ENCODE data around the gene MAP2K3. TPM values are rescaled to one million over a fixed set of nuclear protein-coding genes. Genes with fewer than 3 reads are reported as not detected.

The MAP2K3 gene
- total RNA-seq, 2 experiments from 2014 or later, result 27.8 to 71.5 TPM

GRCh38 chr17:21280081-21280518 is 4.4 kb upstream of the MAP2K3 start:
- intact Hi-C loops (cut with micrococcal nuclease; ENCODE audit: unreplicated experiment), result loop anchor here (1.0 to 5.0 kb wide), 4 partner anchors 39 to 233 kb away; no protein-coding TSS in a partner anchor
- POLR2A ChIA-PET, result interaction anchor here (1.2 kb wide), 1 partner anchor 12 kb away, joined by 4 read pairs; no protein-coding TSS in a partner anchor
- Histone ChIP-seq H3K27ac (ENCODE audit: low read depth, low read length, poor library complexity, severe bottlenecking) (no peak overlapping the region), H4K20me1 (ENCODE audit: insufficient read depth, low read length) (no peaks in the 10 kb centered on the region), H3K4me2 (ENCODE audit: low read length) (no peak overlapping the region), H3K36me3 (ENCODE audit: insufficient read depth, low read length) (no peaks in the 10 kb centered on the region), H3K4me3 (ENCODE audit: low read depth, low read length, poor library complexity, severe bottlenecking) (no peak overlapping the region), H2AFZ (ENCODE audit: low read length) (no peak overlapping the region; the same call in 1 of the 2 replicates), H3K4me1 (ENCODE audit: insufficient read depth, low read length, poor library complexity, severe bottlenecking) (peaks cover 57% of the 10 kb centered on the region), H3K9me2 (ENCODE audit: insufficient read depth, low read length) (no peaks in the 10 kb centered on the region), H3K79me2 (ENCODE audit: insufficient read depth, low read depth, low read length) (peaks cover 4% of the 10 kb centered on the region; the same call in 1 of the 2 replicates), H3K9me3 (ENCODE audit: low read length) (no peaks in the 10 kb centered on the region)
- CTCF ChIA-PET (ENCODE audit: unreplicated experiment), result interaction anchor here (1.1 to 2.2 kb wide), 2 partner anchors 8 to 94 kb away, joined by 4 to 13 read pairs; no protein-coding TSS in a partner anchor
- peak; percentile 93 for TF ChIP-seq CTCF (conservative IDR thresholded peaks at IDR 0.05; ENCODE audit: low read length)
- no peak for TF ChIP-seq EZH2phosphoT487 (IDR thresholded peaks at IDR 0.05; ENCODE audit: borderline replicate concordance, low read depth, low read length)
- BruUV-seq (replicated peaks), result no TSS peak
- peak; percentile 91 for DNase-seq (ENCODE audit: low spot score)

GRCh38 chr17:21282231-21282630 is 2.3 kb upstream of the MAP2K3 start:
- Histone ChIP-seq H3K9me2 (ENCODE audit: insufficient read depth, low read length) (no peaks in the 10 kb centered on the region), H4K20me1 (ENCODE audit: insufficient read depth, low read length) (no peaks in the 10 kb centered on the region), H3K4me3 (ENCODE audit: low read depth, low read length, poor library complexity, severe bottlenecking) (no peak overlapping the region), H3K27ac (ENCODE audit: low read depth, low read length, poor library complexity, severe bottlenecking) (no peak overlapping the region), H3K4me1 (ENCODE audit: insufficient read depth, low read length, poor library complexity, severe bottlenecking) (peaks cover 50% of the 10 kb centered on the region), H3K4me2 (ENCODE audit: low read length) (no peak overlapping the region), H3K36me3 (ENCODE audit: insufficient read depth, low read length) (no peaks in the 10 kb centered on the region), H3K9me3 (ENCODE audit: low read length) (no peaks in the 10 kb centered on the region), H3K79me2 (ENCODE audit: insufficient read depth, low read depth, low read length) (peaks cover 25% of the 10 kb centered on the region; the same call in 1 of the 2 replicates), H2AFZ (ENCODE audit: low read length) (no peak overlapping the region)
- TF ChIP-seq EZH2phosphoT487 (IDR thresholded peaks at IDR 0.05; ENCODE audit: borderline replicate concordance, low read depth, low read length) (no peak), CTCF (conservative IDR thresholded peaks at IDR 0.05; ENCODE audit: low read length) (no peak)
- intact Hi-C loops (cut with micrococcal nuclease; ENCODE audit: unreplicated experiment), result loop anchor here (5.0 kb wide), 1 partner anchor 170 kb away; no protein-coding TSS in a partner anchor
- BruUV-seq (replicated peaks), result no TSS peak
- DNase-seq (ENCODE audit: low spot score), result no peak
- CTCF ChIA-PET (ENCODE audit: unreplicated experiment), result no interaction called here
- POLR2A ChIA-PET, result interaction anchor here (1.5 kb wide), 1 partner anchor 93 kb away, joined by 3 read pairs; no protein-coding TSS in a partner anchor

GRCh38 chr17:21282850-21283249 is 1.7 kb upstream of the MAP2K3 start:
- Histone ChIP-seq H3K27ac (ENCODE audit: low read depth, low read length, poor library complexity, severe bottlenecking) (no peak overlapping the region), H3K79me2 (ENCODE audit: insufficient read depth, low read depth, low read length) (peaks cover 31% of the 10 kb centered on the region; the same call in 1 of the 2 replicates), H3K9me3 (ENCODE audit: low read length) (no peaks in the 10 kb centered on the region), H4K20me1 (ENCODE audit: insufficient read depth, low read length) (no peaks in the 10 kb centered on the region), H3K36me3 (ENCODE audit: insufficient read depth, low read length) (no peaks in the 10 kb centered on the region), H3K4me3 (ENCODE audit: low read depth, low read length, poor library complexity, severe bottlenecking) (no peak overlapping the region), H2AFZ (ENCODE audit: low read length) (no peak overlapping the region), H3K9me2 (ENCODE audit: insufficient read depth, low read length) (no peaks in the 10 kb centered on the region), H3K4me2 (ENCODE audit: low read length) (no peak overlapping the region), H3K4me1 (ENCODE audit: insufficient read depth, low read length, poor library complexity, severe bottlenecking) (peaks cover 56% of the 10 kb centered on the region)
- intact Hi-C loops (cut with micrococcal nuclease; ENCODE audit: unreplicated experiment), result loop anchor here (5.0 kb wide), 1 partner anchor 169 kb away; no protein-coding TSS in a partner anchor
- POLR2A ChIA-PET, result interaction anchor here (1.5 kb wide), 1 partner anchor 92 kb away, joined by 3 read pairs; no protein-coding TSS in a partner anchor
- CTCF ChIA-PET (ENCODE audit: unreplicated experiment), result no interaction called here
- DNase-seq (ENCODE audit: low spot score), result no peak
- no TSS peak for BruUV-seq (replicated peaks)
- TF ChIP-seq EZH2phosphoT487 (IDR thresholded peaks at IDR 0.05; ENCODE audit: borderline replicate concordance, low read depth, low read length) (no peak), CTCF (conservative IDR thresholded peaks at IDR 0.05; ENCODE audit: low read length) (no peak)
